ENCODE measurements around the gene RIPK4. TPM values are rescaled to one million over a fixed set of nuclear protein-coding genes. Genes with fewer than 3 reads are reported as not detected.

RIPK4 gene
- polyA plus RNA-seq, 3 donors, result 0.05 to 0.09 TPM; not detected in 1

DNA sequence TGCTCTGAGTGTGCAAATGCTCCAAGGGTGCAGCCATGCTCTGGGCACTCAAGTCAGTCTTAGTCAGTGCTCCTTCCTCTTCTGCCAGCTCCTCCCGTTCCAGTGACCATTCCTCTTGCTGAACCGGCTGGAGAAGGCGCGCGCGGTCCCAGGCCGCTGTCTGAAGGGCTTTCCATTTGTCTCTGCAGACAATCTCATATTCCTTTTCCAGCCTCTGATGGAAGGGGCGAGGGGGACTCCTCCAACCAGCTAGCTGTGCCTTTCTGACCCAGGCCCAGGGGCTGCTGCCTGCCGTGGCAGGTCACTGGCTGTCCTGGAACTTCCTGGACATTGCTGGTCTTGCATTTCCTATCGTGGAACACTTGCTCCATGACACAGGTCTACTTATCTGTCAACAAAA, 67.5 kb downstream of the RIPK4 start:
- Mint-ChIP-seq H3K36me3 (no peaks in the 10 kb centered on the region), H3K4me1 (peaks cover 16% of the 10 kb centered on the region), H3K4me3 (no peak overlapping the region), H3K27ac (no peak overlapping the region), H3K27me3 (ENCODE audit: low read depth in 3 of 3) (peaks cover 9 to 20% (median 13%) of the 10 kb centered on the region in 3 donors), H3K9me3 (peaks cover 0 to 13% (median 5%) of the 10 kb centered on the region in 7 donors)
- H3K4me1 ChIP-seq (ENCODE audit: control insufficient read depth in 1 of 2, insufficient read depth in 2 of 2, low read length in 2 of 2), result peaks cover 6 to 7% of the 10 kb centered on the region in 2 donors
- intact Hi-C loops (cut with micrococcal nuclease), result no loop called here
- H3K4me2 ChIP-seq (replicated peaks; ENCODE audit: extremely low read depth, low read length, poor library complexity, severe bottlenecking), result no peak overlapping the region
- H3K36me3 ChIP-seq (replicated peaks in 1 of 2; ENCODE audit: control insufficient read depth in 1 of 2, insufficient read depth in 2 of 2, low read length in 2 of 2), result no peaks in the 10 kb centered on the region
- no peak overlapping the region for H3K27ac ChIP-seq (ENCODE audit: low read depth in 1 of 2, low read length in 2 of 2)
- no peaks in the 10 kb centered on the region for H4K20me1 ChIP-seq (ENCODE audit: insufficient read depth, low read length)
- no peak overlapping the region for H3K9ac ChIP-seq (ENCODE audit: insufficient read depth, low read length, poor library complexity, severe bottlenecking)
- no peaks in the 10 kb centered on the region for H3K79me2 ChIP-seq (ENCODE audit: insufficient read depth, low read length)
- TF ChIP-seq, protein P1, sequence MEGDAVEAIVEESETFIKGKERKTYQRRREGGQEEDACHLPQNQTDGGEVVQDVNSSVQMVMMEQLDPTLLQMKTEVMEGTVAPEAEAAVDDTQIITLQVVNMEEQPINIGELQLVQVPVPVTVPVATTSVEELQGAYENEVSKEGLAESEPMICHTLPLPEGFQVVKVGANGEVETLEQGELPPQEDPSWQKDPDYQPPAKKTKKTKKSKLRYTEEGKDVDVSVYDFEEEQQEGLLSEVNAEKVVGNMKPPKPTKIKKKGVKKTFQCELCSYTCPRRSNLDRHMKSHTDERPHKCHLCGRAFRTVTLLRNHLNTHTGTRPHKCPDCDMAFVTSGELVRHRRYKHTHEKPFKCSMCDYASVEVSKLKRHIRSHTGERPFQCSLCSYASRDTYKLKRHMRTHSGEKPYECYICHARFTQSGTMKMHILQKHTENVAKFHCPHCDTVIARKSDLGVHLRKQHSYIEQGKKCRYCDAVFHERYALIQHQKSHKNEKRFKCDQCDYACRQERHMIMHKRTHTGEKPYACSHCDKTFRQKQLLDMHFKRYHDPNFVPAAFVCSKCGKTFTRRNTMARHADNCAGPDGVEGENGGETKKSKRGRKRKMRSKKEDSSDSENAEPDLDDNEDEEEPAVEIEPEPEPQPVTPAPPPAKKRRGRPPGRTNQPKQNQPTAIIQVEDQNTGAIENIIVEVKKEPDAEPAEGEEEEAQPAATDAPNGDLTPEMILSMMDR (IDR thresholded peaks at IDR 0.05), result no peak
- no peak for DNase-seq
- H3K27me3 ChIP-seq (ENCODE audit: control insufficient read depth in 2 of 2, insufficient read depth in 2 of 2, low read length in 2 of 2), result no peaks in the 10 kb centered on the region
- H3K9me3 ChIP-seq (replicated peaks in 1 of 2; ENCODE audit: control insufficient read depth in 1 of 2, insufficient read depth in 1 of 2, low read length in 2 of 2), result no peaks in the 10 kb centered on the region
- no peak overlapping the region for H3K4me3 ChIP-seq (replicated peaks in 1 of 3; ENCODE audit: low read depth in 2 of 3, low read length in 3 of 3)
- H2AFZ ChIP-seq (ENCODE audit: insufficient read depth, low read depth, low read length, poor library complexity, severe bottlenecking), result no peak overlapping the region
- 92% methylated on average over 10 of the region's 10 CpGs for WGBS (ENCODE audit: insufficient coverage)

DNA sequence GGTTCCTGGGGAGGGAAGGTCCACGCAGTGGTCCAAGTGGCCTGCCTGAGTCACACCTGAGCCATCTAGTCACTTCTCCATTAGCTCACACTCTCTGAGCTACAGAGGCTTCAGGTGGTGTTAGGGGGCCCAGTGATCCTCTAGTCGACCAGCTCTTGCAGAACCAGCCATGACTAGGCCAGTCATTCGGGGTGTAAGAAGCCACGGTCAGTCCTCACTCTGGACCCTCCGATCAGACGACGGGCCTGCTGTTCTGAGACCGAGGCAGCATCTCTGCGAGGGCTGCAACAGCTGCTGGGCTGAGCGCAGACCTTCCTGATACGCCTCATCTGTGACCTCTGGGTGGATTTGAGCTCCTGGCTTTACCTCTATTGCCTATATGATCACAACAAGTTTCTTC, 68.8 kb downstream of the RIPK4 start:
- no peak for DNase-seq
- no peaks in the 10 kb centered on the region for H4K20me1 ChIP-seq (ENCODE audit: insufficient read depth, low read length)
- peak overlapping the region in 1 of 7 donors; percentile 52 for H3K27ac Mint-ChIP-seq
- H3K27me3 ChIP-seq (ENCODE audit: control insufficient read depth in 2 of 2, insufficient read depth in 2 of 2, low read length in 2 of 2), result no peaks in the 10 kb centered on the region
- H3K36me3 Mint-ChIP-seq, result no peaks in the 10 kb centered on the region
- no peak overlapping the region for H3K4me3 ChIP-seq (replicated peaks in 1 of 3; ENCODE audit: low read depth in 2 of 3, low read length in 3 of 3)
- no peak overlapping the region for H3K4me3 Mint-ChIP-seq
- no peak overlapping the region for H3K27ac ChIP-seq (ENCODE audit: low read depth in 1 of 2, low read length in 2 of 2)
- intact Hi-C loops (cut with micrococcal nuclease), result no loop called here
- no peaks in the 10 kb centered on the region for H3K79me2 ChIP-seq (ENCODE audit: insufficient read depth, low read length)
- H3K9ac ChIP-seq (ENCODE audit: insufficient read depth, low read length, poor library complexity, severe bottlenecking), result no peak overlapping the region
- WGBS (ENCODE audit: insufficient coverage), result over 99% methylated on average over 10 of the region's 11 CpGs
- H3K4me1 Mint-ChIP-seq, result peaks cover 27% of the 10 kb centered on the region
- H3K9me3 ChIP-seq (replicated peaks in 1 of 2; ENCODE audit: control insufficient read depth in 1 of 2, insufficient read depth in 1 of 2, low read length in 2 of 2), result no peaks in the 10 kb centered on the region
- H3K36me3 ChIP-seq (replicated peaks in 1 of 2; ENCODE audit: control insufficient read depth in 1 of 2, insufficient read depth in 2 of 2, low read length in 2 of 2), result no peaks in the 10 kb centered on the region
- TF ChIP-seq, protein P1 (IDR thresholded peaks at IDR 0.05), result no peak
- H3K27me3 Mint-ChIP-seq (ENCODE audit: low read depth in 3 of 3), result peaks cover 8 to 23% (median 13%) of the 10 kb centered on the region in 3 donors
- peaks cover 13 to 16% of the 10 kb centered on the region in 2 donors for H3K4me1 ChIP-seq (ENCODE audit: control insufficient read depth in 1 of 2, insufficient read depth in 2 of 2, low read length in 2 of 2)
- no peak overlapping the region for H3K4me2 ChIP-seq (replicated peaks; ENCODE audit: extremely low read depth, low read length, poor library complexity, severe bottlenecking)
- H2AFZ ChIP-seq (ENCODE audit: insufficient read depth, low read depth, low read length, poor library complexity, severe bottlenecking), result no peak overlapping the region
- peaks cover 0 to 13% (median 5%) of the 10 kb centered on the region in 7 donors for H3K9me3 Mint-ChIP-seq
